H1 (cell line): ENCODE results near the gene CNR2. TPM values are rescaled to one million over a fixed set of nuclear protein-coding genes. Genes with fewer than 3 reads are reported as not detected.

Experiments used
- CTCF ChIA-PET: fragments of 300-600 bp; sonication (Branson Sonifier 250); formaldehyde crosslinking; loops from one replicate; lab custom pipeline; 2021; ENCODE audit not compliant: partially characterized antibody; lab: Charles Lee
- POLR2A ChIA-PET: fragments of 300-600 bp; sonication (Branson Sonifier 250); formaldehyde crosslinking; loops from one replicate; lab custom pipeline; 2021; ENCODE audit warnings: inconsistent platforms; ENCODE audit not compliant: partially characterized antibody; lab: Charles Lee
- DNase-seq, 2 experiments: peaks; one replicate each; pipeline versions ENCODE4 v3.0.0 to v3.0.0-alpha.2; 2010 to 2022; ENCODE audit warnings: low spot score in 2 of 2, low read depth in 1 of 2, mixed read lengths in 1 of 2
- FAIRE-seq: peaks from 2 replicates; lab custom pipeline; 2011; peaks lifted over from hg19 to GRCh38; lab: Jason Lieb, UNC
- H2AFZ ChIP-seq: 2 replicates; pipeline ENCODE4 v1.8.1; 2012; ENCODE audit warnings: low read length, inconsistent platforms
- H2AK5ac ChIP-seq: 2 replicates; pipeline ENCODE4 v1.6.1; 2013; ENCODE audit warnings: low read depth, low read length
- H2BK120ac ChIP-seq: replicated peaks from 2 replicates; pipeline ENCODE3; 2013; ENCODE audit warnings: low read depth, low read length, inconsistent platforms
- H2BK12ac ChIP-seq: 2 replicates; pipeline ENCODE4 v1.6.1; 2013; ENCODE audit warnings: low read depth, low read length
- H2BK15ac ChIP-seq: 2 replicates; pipeline ENCODE4 v1.6.1; 2013; ENCODE audit warnings: low read length
- H2BK20ac ChIP-seq: 2 replicates; pipeline ENCODE4 v1.6.1; 2013; ENCODE audit warnings: low read length
- H2BK5ac ChIP-seq: 2 replicates; pipeline ENCODE4 v1.6.1; 2013; ENCODE audit warnings: low read depth, low read length
- H3K14ac ChIP-seq: 2 replicates; pipeline ENCODE4 v1.6.1; 2013; ENCODE audit warnings: inconsistent platforms; ENCODE audit not compliant: insufficient read length
- H3K18ac ChIP-seq: 2 replicates; pipeline ENCODE4 v1.6.1; 2013; ENCODE audit warnings: low read length; ENCODE audit errors: extremely low read depth
- H3K23ac ChIP-seq: 2 replicates; pipeline ENCODE4 v1.6.1; 2013; ENCODE audit warnings: inconsistent platforms; ENCODE audit not compliant: insufficient read length
- H3K23me2 ChIP-seq: 2 replicates; pipeline ENCODE4 v1.6.1; 2013; ENCODE audit warnings: low read depth, low read length
- H3K27ac ChIP-seq: 2 replicates; pipeline ENCODE4 v1.6.1; 2011; ENCODE audit warnings: low read depth, low read length, inconsistent platforms
- H3K27me3 ChIP-seq, 4 experiments: replicated peaks in 1 of 4; 1 replicate in 1 of 4; 2 replicates in 3 of 4; pipeline versions ENCODE4 v1.6.1 to v1.8.1; 2011 to 2013; ENCODE audit warnings: low read length in 3 of 4, mild to moderate bottlenecking in 3 of 4, inconsistent platforms in 2 of 4, mixed read lengths in 2 of 4, moderate library complexity in 1 of 4; ENCODE audit not compliant: control insufficient read depth in 3 of 4, insufficient read depth in 3 of 4; ENCODE audit errors: extremely low read depth in 1 of 4
- H3K36me3 ChIP-seq, 4 experiments: 2 replicates each; pipeline versions ENCODE4 v1.6.1 to v1.8.1; 2011 to 2013; ENCODE audit warnings: mild to moderate bottlenecking in 4 of 4, low read length in 3 of 4, moderate library complexity in 2 of 4, control low read depth in 1 of 4, inconsistent platforms in 1 of 4; ENCODE audit not compliant: insufficient read depth in 4 of 4, control insufficient read depth in 2 of 4
- H3K4ac ChIP-seq: replicated peaks from 2 replicates; pipeline ENCODE3; 2013; ENCODE audit warnings: low read length, low read depth, mixed read lengths, inconsistent platforms; ENCODE audit not compliant: insufficient read length
- H3K4me1 ChIP-seq, 4 experiments: replicated peaks in 1 of 4; 1 replicate in 1 of 4; 2 replicates in 3 of 4; pipeline versions ENCODE4 v1.6.1 to v1.8.1; 2011 to 2013; ENCODE audit warnings: low read length in 3 of 4, inconsistent platforms in 2 of 4, mixed read lengths in 1 of 4; ENCODE audit not compliant: insufficient read depth in 4 of 4, control insufficient read depth in 3 of 4
- H3K4me2 ChIP-seq, 2 experiments: 2 replicates each; pipeline versions ENCODE4 v1.6.1 to v1.8.1; 2011 to 2013; ENCODE audit warnings: low read depth in 2 of 2, low read length in 2 of 2, control low read depth in 1 of 2, inconsistent platforms in 1 of 2, mild to moderate bottlenecking in 1 of 2; ENCODE audit not compliant: insufficient read depth in 1 of 2
- H3K4me3 ChIP-seq, 4 experiments: fragments of 200-600, 300-600 bp in 1 of 4; sonication (generic), shearing (Covaris generic), sonication (Bioruptor Twin) in 1 of 4; 2 replicates each; pipeline versions ENCODE4 v1.5.1 to v1.8.1; 2011 to 2016; ENCODE audit warnings: low read length in 4 of 4, low read depth in 3 of 4, control low read depth in 2 of 4, inconsistent platforms in 2 of 4, mild to moderate bottlenecking in 2 of 4, mixed read lengths in 1 of 4, moderate library complexity in 1 of 4; ENCODE audit not compliant: insufficient read depth in 2 of 4; ENCODE audit errors: extremely low read depth in 1 of 4
- H3K56ac ChIP-seq: replicated peaks from 2 replicates; pipeline ENCODE3; 2013; ENCODE audit warnings: low read depth, mild to moderate bottlenecking, mixed read lengths, low read length, inconsistent platforms; ENCODE audit not compliant: insufficient read length
- H3K79me1 ChIP-seq: 2 replicates; pipeline ENCODE4 v1.6.1; 2013; ENCODE audit warnings: low read depth, low read length, control low read depth
- H3K79me2 ChIP-seq, 2 experiments: 2 replicates each; pipeline versions ENCODE4 v1.6.1 to v1.8.1; 2012 to 2013; ENCODE audit warnings: low read length in 2 of 2, mild to moderate bottlenecking in 2 of 2, inconsistent platforms in 1 of 2; ENCODE audit not compliant: insufficient read depth in 2 of 2, control insufficient read depth in 1 of 2
- H3K9ac ChIP-seq, 4 experiments: replicated peaks in 1 of 4; 1 replicate in 1 of 4; 2 replicates in 3 of 4; pipeline versions ENCODE4 v1.6.1 to v1.8.1; 2011 to 2013; ENCODE audit warnings: low read depth in 3 of 4, low read length in 3 of 4, control low read depth in 2 of 4, mild to moderate bottlenecking in 2 of 4, moderate library complexity in 2 of 4, inconsistent platforms in 1 of 4; ENCODE audit errors: extremely low read depth in 1 of 4
- H3K9me3 ChIP-seq, 2 experiments: 2 replicates each; pipeline versions ENCODE4 v1.6.1 to v1.8.1; 2012 to 2013; ENCODE audit warnings: mild to moderate bottlenecking in 2 of 2, moderate library complexity in 2 of 2, control low read depth in 1 of 2, inconsistent platforms in 1 of 2, low read depth in 1 of 2, low read length in 1 of 2, mixed read lengths in 1 of 2; ENCODE audit not compliant: insufficient read depth in 2 of 2
- H4K20me1 ChIP-seq, 2 experiments: replicated peaks in 1 of 2; 2 replicates each; pipeline versions ENCODE3 to v1.8.1; 2011 to 2013; ENCODE audit warnings: inconsistent platforms in 2 of 2, low read length in 2 of 2, mild to moderate bottlenecking in 1 of 2; ENCODE audit not compliant: insufficient read depth in 2 of 2, control insufficient read depth in 1 of 2
- H4K5ac ChIP-seq: 2 replicates; pipeline ENCODE4 v1.6.1; 2013; ENCODE audit warnings: low read length, low read depth, mixed read lengths, inconsistent platforms; ENCODE audit not compliant: insufficient read length
- H4K8ac ChIP-seq: 2 replicates; pipeline ENCODE4 v1.8.0; 2013; ENCODE audit warnings: mild to moderate bottlenecking, moderate library complexity, low read length, inconsistent platforms; ENCODE audit not compliant: insufficient read depth; ENCODE audit errors: extremely low read depth
- H4K91ac ChIP-seq: replicated peaks from 2 replicates; pipeline ENCODE3; 2013; ENCODE audit warnings: low read length, mixed read lengths, inconsistent platforms; ENCODE audit not compliant: insufficient read length
- WGBS, 2 experiments: shearing (Covaris generic) in 1 of 2; methylation state at CpG; one replicate each; pipeline versions ENCODE4 v1.1.6 to v1.1.7; 2013 to 2015; ENCODE audit warnings: low lambda C conversion rate in 2 of 2, mixed read lengths in 2 of 2, inconsistent platforms in 1 of 2, low coverage in 1 of 2, missing lambda C conversion rate in 1 of 2; ENCODE audit not compliant: insufficient replicate concordance in 2 of 2, insufficient coverage in 1 of 2, insufficient read length in 1 of 2; ENCODE audit errors: extremely low coverage in 1 of 2, missing lambda C conversion rate in 1 of 2; 5-methylcytosine and 5-hydroxymethylcytosine counted together
- polyA plus RNA-seq, 7 experiments: library from polyadenylated mRNA; depleted of rRNA in 3 of 7; stranded (reverse) in 5 of 7; unstranded in 2 of 7; fragments of >200 nt in 5 of 7; fragments of 200-250 nt in 2 of 7; gene quantifications; 1 replicate in 5 of 7; 2 replicates in 1 of 7; 4 replicates in 1 of 7; pipeline versions ENCODE4 v1.2.1 to v1.2.3, GENCODE V29; 2011 to 2013; ENCODE audit warnings: missing spikeins in 2 of 7, mixed read lengths in 2 of 7
- total RNA-seq: library from RNA; stranded (reverse); fragmentation: NEBNext Ultra II Directional; extraction: Animal tissue kit (Norgen Biotek cat#: 25700); gene quantifications from 2 replicates; pipeline ENCODE4 v1.2.1, GENCODE V29; 2021

CNR2 gene
- total and polyA plus RNA-seq, 2 of the 8 experiments (the other 6 are each of a cell fraction or from before 2014, with no cell fraction given): not detected

- no peak within 1 kb of the TSS for H3K14ac ChIP-seq
- no peak for FAIRE-seq
- H3K56ac ChIP-seq: peak within 1 kb of the TSS; percentile 83
- no peak within 1 kb of the TSS for H2BK20ac ChIP-seq
- no peaks in the 10 kb centered on the region for H3K9me3 ChIP-seq
- H3K23ac ChIP-seq: no peak within 1 kb of the TSS
- H4K5ac ChIP-seq: peak within 1 kb of the TSS; percentile 89
- no peak within 1 kb of the TSS for H2BK120ac ChIP-seq
- 0 out of 2 replicates have a peak within 1 kb of the TSS, but pooled peaks have one; percentile 61 for H2BK15ac ChIP-seq
- ChIA-PET CTCF (interaction anchor here (1.0 to 1.1 kb wide), 4 partner anchors 10 to 154 kb away, joined by 3 to 5 read pairs (median 4); no protein-coding TSS in a partner anchor), POLR2A (interaction anchor here (0.6 to 16.6 kb wide), 21 partner anchors 8 to 191 kb away, joined by 3 to 267 read pairs (median 4); partner anchors contain the start of genes FUCA1, GALE and SRSF10)
- H3K27ac ChIP-seq: peak within 1 kb of the TSS; percentile 99
- H3K27me3 ChIP-seq: no peaks in the 10 kb centered on the region
- peak within 1 kb of the TSS; percentile 82 to 87 for H3K4me2 ChIP-seq
- H3K36me3 ChIP-seq: peaks cover 0 to 27% (median 2%) of the 10 kb centered on the region in 4 experiments; a peak in 3 of 8 replicates
- peak within 1 kb of the TSS; percentile 99 for H2BK5ac ChIP-seq
- no peak within 1 kb of the TSS; the same call in 1 of the 2 replicates for H2BK12ac ChIP-seq
- peak within 1 kb of the TSS; percentile 73 for H3K4ac ChIP-seq
- no peak within 1 kb of the TSS for H2AK5ac ChIP-seq
- H4K91ac ChIP-seq: peak within 1 kb of the TSS; percentile 75
- peak within 1 kb of the TSS; percentile 99 for H4K8ac ChIP-seq
- H3K79me2 ChIP-seq: peaks cover 0 to 15% of the 10 kb centered on the region in 2 experiments; a peak in 2 of 4 replicates
- H3K79me1 ChIP-seq: no peaks in the 10 kb centered on the region
- peaks cover 7% of the 10 kb centered on the region for H3K23me2 ChIP-seq
- WGBS, 2 experiments: 1% methylated on average over 48 of the region's 84 CpGs; no CpG with 5 or more reads in 1 of the 2 experiments
- peaks cover 2 to 4% (median 3%) of the 10 kb centered on the region in 4 experiments; a peak in 6 of 7 replicates for H3K4me1 ChIP-seq
- DNase-seq: peak; percentile 87 to 95
- H3K18ac ChIP-seq: peak within 1 kb of the TSS; percentile 96
- peak within 1 kb of the TSS; percentile 93 to 99 (median 99) for H3K9ac ChIP-seq
- H2AFZ ChIP-seq: peak within 1 kb of the TSS; percentile 14; the same call in 1 of the 2 replicates
- peak within 1 kb of the TSS; percentile 53 to 90 (median 84) for H3K4me3 ChIP-seq
- H4K20me1 ChIP-seq: peaks cover 0 to 2% of the 10 kb centered on the region in 2 experiments
Measured at GRCh38 chr1:23959461-23960290, 46.5 kb upstream of the CNR2 start, which contains the start of gene PNRC2. Gene PNRC2 (plus strand): TSS chr1:23959828. CDS start chr1:23961458, 1,630 bp downstream.
